Heart left ventricle (tissue), 13 donors: ENCODE measurements around the gene CCDC121.

Source experiments
- CTCF ChIP-seq, 12 donors: fragments of 200-600 bp; sonication (generic) in 4 of 12; IDR thresholded peaks; one replicate each; pipeline versions ENCODE4 v1.5.0 to v1.8.0; 2018 to 2022; ENCODE audit warnings: antibody characterized with exemption in 12 of 12, mild to moderate bottlenecking in 5 of 12
- POLR2A ChIP-seq, 2 donors: fragments of 450-650 bp; IDR thresholded peaks; one replicate each; pipeline ENCODE4 v1.6.1; 2017; ENCODE audit warnings: antibody characterized with exemption in 2 of 2, mild to moderate bottlenecking in 2 of 2, moderate library complexity in 2 of 2
- donor health status: ischemic (EF 13 %, LVEDD 7.1; RV severe dilation, severe dysfunction).
- donor health status: DM: no; HTN: yes; CAD: no.
- donor health status: DM: no; HTN: no; CAD: no.
- donor health status: ischemic (EF 25% LVEDD 6.9; RV normal size, moderate dysfunction).
- donor health status: ischemic (EF 25% LVEDD 5.7; RV mildly dilated, moderate dysfunction).
- donor health status: ischemic (EF 35%, LVEDD 5.7; RV mildly dilated, moderate dysfunction).
- donor health status: nonischemic (EF 11% LVEDD 7.7; RV severe dilation, severe dysfunction).
- donor health status: DM: yes; HTN: yes; CAD: no.
- donor health status: PGD.
- donor health status: ischemic (EF 29% LVEDD 5.4; RV normal size, mild dysfunction).
- donor health status: nonischemic (EF 23%, LVEDD 6.1; RV moderate dilation, normal function).

GRCh38 chr2:27588308-27588707 is 40.5 kb downstream of the CCDC121 start:
- TF ChIP-seq CTCF (IDR thresholded peaks at IDR 0.05) (no peak), POLR2A (IDR thresholded peaks at IDR 0.05) (no peak)
